Glomerular visceral epithelial cell (primary cell): ENCODE measurements around the gene CEACAM5.
"Not testable (repeated sequence)": the region's sequence is repeated elsewhere in the genome, so short reads cannot be mapped to it uniquely, and the experiment has no call there.

ENCODE experiments used
- DNase-seq: peaks from one replicate; pipeline ENCODE4 v3.0.0-alpha.2; 2016; ENCODE audit errors: extremely low spot score

Gene CEACAM5

GRCh38 chr19:41700381-41701195 lies 7.8 kb upstream of the CEACAM5 start:
- no peak for DNase-seq

GRCh38 chr19:41701401-41702075 lies 6.9 kb upstream of the CEACAM5 start:
- no peak for DNase-seq

GRCh38 chr19:41702171-41702651 lies 6.2 kb upstream of the CEACAM5 start:
- DNase-seq: peak; percentile 45

- no peak for DNase-seq
Measured at GRCh38 chr19:41703602-41704293, 4.7 kb upstream of the CEACAM5 start.

GRCh38 chr19:41705393-41706174 lies 2.8 kb upstream of the CEACAM5 start:
- DNase-seq: peak; percentile 16

GRCh38 chr19:41706741-41707501 lies 1.5 kb upstream of the CEACAM5 start:
- DNase-seq: peak; percentile 42

GRCh38 chr19:41707502-41707812 lies 969 bp upstream of the CEACAM5 start:
- DNase-seq: no peak

GRCh38 chr19:41707871-41708371 lies 505 bp upstream of the CEACAM5 start:
- DNase-seq: no peak

GRCh38 chr19:41709516-41709915 lies 1.1 kb downstream of the CEACAM5 start:
- DNase-seq: not testable (repeated sequence)

GRCh38 chr19:41709951-41710645 lies 1.7 kb downstream of the CEACAM5 start:
- DNase-seq: no peak

- DNase-seq: no peak
Measured at GRCh38 chr19:41711376-41712261, 3.2 kb downstream of the CEACAM5 start.

- no peak for DNase-seq
Measured at GRCh38 chr19:41714598-41714997, 6.2 kb downstream of the CEACAM5 start.

GRCh38 chr19:41718761-41719160 lies 10.3 kb downstream of the CEACAM5 start:
- DNase-seq: no peak

GRCh38 chr19:41720103-41720502 lies 11.7 kb downstream of the CEACAM5 start:
- DNase-seq: no peak

- DNase-seq: no peak
Measured at GRCh38 chr19:41726493-41726892, 18.1 kb downstream of the CEACAM5 start.

- no peak for DNase-seq
Measured at GRCh38 chr19:41734156-41734555, 25.7 kb downstream of the CEACAM5 start.

- DNase-seq: no peak
Measured at GRCh38 chr19:41734585-41734984, 26.2 kb downstream of the CEACAM5 start.

GRCh38 chr19:41735071-41735600 lies 26.7 kb downstream of the CEACAM5 start:
- no peak for DNase-seq

- DNase-seq: no peak
Measured at GRCh38 chr19:41739361-41739760, 30.9 kb downstream of the CEACAM5 start.
